Vagina (tissue), 2 donors: ENCODE results near the gene DDX56.

Experiments used
- CTCF ChIP-seq, 3 experiments: fragments of 450-650 bp in 2 of 3; fragments of 200-600 bp in 1 of 3; sonication (generic) in 1 of 3; IDR thresholded peaks; one replicate each; pipeline ENCODE4 v1.5.1; 2017 to 2019; ENCODE audit warnings: antibody characterized with exemption in 3 of 3, mild to moderate bottlenecking in 2 of 3, moderate library complexity in 2 of 3
- POLR2A ChIP-seq, 2 donors: fragments of 450-650 bp; IDR thresholded peaks; one replicate each; pipeline ENCODE4 v1.6.1; 2017; ENCODE audit warnings: antibody characterized with exemption in 2 of 2, mild to moderate bottlenecking in 2 of 2, moderate library complexity in 2 of 2

GRCh38 chr7:44583146-44583865 lies 9.6 kb upstream of the DDX56 start:
- TF ChIP-seq CTCF (IDR thresholded peaks at IDR 0.05): no peak
- TF ChIP-seq POLR2A (IDR thresholded peaks at IDR 0.05): no peak
